Islet precursor cell (in vitro differentiated cells): ENCODE results near the gene THADA.
"Not testable (repeated sequence)": the region's sequence is repeated elsewhere in the genome, so short reads cannot be mapped to it uniquely, and the experiment has no call there.

Experiments
- DNase-seq: peaks from one replicate; pipeline ENCODE4 v3.0.0-alpha.2; 2018

THADA gene

DNA sequence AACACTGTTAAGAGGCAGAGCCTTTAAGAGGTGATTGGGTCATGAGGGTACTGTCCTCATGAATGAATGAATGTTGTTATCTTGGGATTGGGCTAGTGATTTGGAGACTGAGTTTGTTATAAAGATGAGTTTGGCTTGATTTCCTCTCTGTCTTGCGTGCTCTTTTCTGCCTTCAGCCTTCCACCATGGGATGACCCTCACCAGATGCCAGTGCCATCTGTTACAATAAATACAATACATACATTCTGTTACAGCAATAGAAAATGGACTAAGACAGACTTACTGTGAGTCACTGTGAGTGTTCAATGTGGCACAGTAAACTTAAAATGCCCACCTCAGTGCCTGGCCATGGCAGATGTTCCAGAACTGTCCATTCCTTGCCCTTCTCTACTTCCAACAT, 274.4 kb downstream of the THADA start:
- DNase-seq, result no peak

GRCh38 chr2:43319541-43319940, 276.3 kb downstream of the THADA start:
- no peak for DNase-seq

- no peak for DNase-seq
Measured at GRCh38 chr2:43318791-43319190, 277.0 kb downstream of the THADA start.

GRCh38 chr2:43317680-43318079, 278.2 kb downstream of the THADA start:
- no peak for DNase-seq

- no peak for DNase-seq
Measured at GRCh38 chr2:43317194-43317593, 278.6 kb downstream of the THADA start.

GRCh38 chr2:43315482-43315881, 280.4 kb downstream of the THADA start:
- no peak for DNase-seq

GRCh38 chr2:43314299-43314927, 281.4 kb downstream of the THADA start:
- peak; percentile 7 for DNase-seq

GRCh38 chr2:43313642-43314017, 282.2 kb downstream of the THADA start:
- peak; percentile 31 for DNase-seq

GRCh38 chr2:43312755-43313641, 282.8 kb downstream of the THADA start:
- no peak for DNase-seq

DNA sequence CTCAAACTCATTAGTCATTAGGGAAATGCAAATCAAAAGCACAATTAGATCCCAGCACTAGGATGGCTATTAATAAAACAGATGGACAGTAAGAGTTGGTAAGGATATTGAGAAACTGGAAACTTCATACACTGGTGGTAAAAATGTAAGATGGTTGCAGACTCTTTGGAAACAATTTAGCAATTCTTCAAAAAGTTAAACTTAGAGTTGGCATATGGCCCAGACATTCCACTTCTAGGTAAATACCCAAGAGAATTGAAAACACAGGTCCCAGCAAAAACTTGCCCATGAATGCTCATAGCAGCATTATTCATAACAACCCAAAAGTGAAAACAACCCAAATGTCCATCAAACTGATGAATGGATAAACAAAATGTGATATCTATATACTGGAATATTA, 284.6 kb downstream of the THADA start:
- no peak for DNase-seq

DNA sequence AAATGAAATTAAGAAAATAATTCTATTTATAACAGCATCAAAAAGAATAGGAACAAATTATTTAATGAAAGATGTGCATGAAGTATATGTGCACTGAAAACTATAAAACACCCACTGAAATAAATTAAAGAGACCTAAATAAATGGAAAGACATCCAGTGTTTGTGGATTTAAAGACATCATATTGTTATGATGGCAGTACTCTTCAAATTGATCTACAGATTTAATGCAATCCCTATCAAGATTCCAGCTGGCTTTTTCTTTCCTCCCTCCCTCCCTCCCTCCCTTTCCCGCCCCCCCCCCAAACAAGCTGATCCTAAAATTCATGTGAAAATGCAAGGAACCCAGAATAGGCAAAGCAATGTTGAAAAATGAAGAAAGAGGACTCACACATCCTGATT, 285.9 kb downstream of the THADA start:
- DNase-seq, result no peak

DNA sequence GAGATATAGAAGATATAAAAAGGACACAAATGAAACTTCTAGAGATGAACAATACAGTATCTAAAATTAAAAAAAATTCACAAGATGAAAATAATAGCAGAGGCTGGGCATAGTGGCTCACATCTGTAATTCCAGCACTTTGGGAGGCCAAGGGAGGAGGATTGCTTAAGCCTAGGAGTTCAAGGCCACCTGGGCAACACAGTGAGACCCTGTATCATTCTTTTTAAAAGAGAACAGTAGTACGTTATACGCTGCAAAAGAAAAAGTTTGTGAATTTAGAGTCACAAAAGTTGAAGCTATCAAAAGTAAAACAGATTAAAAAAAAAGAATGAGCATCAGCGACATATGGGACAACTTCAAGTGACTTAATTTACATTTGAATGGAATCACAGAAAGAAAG, 287.9 kb downstream of the THADA start:
- DNase-seq, result no peak

DNA sequence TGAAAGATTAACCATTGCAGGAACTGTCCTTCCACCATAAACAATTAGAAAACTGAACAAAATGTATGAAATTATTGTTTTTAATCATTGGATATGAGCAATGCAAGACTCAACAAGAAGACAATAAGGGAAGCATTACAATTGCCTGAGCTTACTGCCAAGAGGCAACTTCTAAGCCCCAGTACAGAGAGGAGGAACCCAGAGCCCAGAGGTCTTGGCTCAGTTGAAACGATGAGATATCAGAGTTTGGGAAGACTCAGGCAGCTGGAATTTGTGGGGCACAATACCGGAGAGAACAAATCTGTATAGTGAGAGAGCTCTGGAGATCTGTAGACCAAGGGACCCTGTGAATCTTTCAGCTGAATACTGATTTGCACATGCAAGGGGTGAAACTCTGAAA, 288.8 kb downstream of the THADA start:
- DNase-seq, result no peak

DNA sequence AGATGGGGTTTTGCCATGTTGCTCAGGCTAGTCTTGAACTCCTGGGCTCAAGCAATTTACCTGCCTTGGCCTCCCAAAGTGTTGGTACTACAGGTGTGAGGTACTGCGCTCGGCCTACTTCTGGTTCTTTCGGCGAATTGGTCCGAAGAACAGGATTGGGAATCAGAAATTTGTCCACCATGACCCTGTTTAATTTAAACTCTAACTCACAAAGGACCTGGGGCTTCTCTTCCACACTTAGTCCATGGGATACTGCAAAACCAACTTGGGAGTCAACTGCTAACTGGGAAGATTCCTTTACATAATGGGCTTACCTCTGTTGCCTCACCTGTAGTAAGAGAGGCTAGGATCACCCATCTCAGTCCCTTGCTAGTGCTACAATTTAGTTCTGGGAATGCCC, 289.6 kb downstream of the THADA start:
- no peak for DNase-seq

DNA sequence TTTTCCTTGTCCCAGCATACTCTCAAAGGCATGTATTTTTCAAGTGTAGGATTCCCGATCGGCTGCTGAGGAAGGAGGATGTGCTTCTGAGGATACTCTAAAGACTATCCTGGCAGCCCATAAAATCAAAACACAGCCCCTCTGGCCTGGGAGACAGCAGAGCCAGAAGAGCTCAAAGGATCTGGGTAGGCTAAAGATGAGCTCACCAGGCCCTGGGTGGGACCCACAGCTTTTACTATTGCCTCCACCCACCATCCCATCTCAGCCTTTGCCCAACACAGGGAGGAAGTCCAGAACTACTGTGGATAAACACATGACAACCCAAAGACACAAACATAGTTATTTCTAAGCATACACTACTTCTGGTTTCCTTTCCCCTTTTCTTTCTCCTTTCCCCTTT, 290.3 kb downstream of the THADA start:
- peak; percentile 63 for DNase-seq

- DNase-seq, result no peak
Measured at GRCh38 chr2:43305012-43305411, 290.8 kb downstream of the THADA start.

DNA sequence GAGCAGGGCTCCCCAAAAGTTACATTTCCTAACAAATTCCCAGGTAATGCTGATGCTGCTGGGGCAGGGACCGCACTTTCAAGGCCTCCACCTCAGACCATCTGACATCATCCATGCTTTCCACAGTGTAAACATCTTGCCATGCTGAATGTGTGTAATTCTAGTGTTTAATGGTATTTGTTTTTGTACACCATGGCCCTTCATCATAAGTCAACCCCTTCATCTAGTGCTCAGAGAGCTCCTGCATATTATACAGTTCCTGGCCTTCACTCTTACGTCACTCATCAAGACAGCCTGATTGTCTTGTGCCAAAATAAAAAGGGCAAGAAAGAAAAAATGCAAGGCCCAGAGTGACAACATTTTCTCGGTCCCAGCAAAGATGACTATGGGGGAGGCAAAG, 291.9 kb downstream of the THADA start:
- no peak for DNase-seq

DNA sequence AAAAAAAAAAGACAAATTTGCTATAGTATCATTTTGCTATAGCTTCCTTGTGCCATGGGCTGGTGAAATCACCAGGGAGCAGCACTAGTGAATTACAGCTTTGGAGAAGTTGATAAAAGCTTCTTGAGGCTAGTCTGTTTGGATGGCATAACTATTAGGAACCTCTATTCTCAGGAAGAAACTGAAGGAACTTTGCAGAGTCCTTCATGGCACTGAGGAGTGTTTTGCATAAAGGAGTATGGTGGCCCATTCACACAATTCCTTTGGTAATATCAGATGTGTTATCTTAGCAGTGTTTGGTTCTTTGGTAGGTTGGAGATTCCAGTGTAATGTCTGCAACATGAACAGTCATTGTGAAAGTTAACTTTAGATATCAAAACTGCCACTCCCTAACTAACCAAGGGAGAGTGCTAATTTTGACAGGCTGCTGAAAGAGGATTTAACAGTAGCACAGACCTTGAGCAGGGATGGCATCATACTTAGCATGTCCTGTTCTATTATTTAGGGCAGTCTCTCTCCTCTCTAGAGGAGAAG, 292.8 kb downstream of the THADA start:
- DNase-seq, result no peak

DNA sequence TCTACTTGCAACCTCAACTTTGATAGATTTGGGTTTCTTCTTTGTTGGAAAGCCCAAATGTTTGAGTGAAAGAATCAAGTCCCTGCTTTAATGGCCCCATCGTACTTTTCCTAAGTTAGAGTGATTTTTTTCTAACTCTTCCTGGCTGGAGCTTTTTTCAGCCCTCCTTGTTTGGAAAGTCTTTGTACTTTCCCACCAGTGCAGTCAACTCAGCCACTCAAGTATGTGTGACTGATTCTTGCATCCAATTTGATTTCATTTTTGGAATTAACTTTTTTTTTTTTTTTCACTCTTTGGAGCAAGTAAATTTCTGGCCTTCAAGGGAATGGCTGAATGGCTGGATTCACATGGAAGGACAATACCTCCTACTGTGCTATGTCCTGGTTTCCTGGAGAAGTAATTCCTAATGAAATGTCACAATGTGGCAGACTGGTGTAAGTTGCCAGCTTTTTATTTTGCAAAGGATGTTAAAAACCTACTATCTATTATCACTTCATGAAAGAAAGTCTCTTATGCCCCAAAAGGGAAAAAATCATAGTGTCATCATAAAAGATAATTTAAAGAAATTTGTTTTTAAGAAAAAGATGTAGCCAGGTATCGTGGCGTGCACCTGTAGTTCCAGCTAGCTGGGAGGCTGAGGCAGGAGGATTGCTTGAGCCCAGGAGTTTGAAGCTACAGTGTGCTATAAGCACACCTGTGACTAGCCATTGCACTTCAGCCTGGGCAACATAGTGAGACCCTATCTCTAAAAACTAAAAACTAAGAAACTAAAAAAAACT, 293.5 kb downstream of the THADA start:
- no peak for DNase-seq

- no peak for DNase-seq
Measured at GRCh38 chr2:43300781-43301583, 294.9 kb downstream of the THADA start.

DNA sequence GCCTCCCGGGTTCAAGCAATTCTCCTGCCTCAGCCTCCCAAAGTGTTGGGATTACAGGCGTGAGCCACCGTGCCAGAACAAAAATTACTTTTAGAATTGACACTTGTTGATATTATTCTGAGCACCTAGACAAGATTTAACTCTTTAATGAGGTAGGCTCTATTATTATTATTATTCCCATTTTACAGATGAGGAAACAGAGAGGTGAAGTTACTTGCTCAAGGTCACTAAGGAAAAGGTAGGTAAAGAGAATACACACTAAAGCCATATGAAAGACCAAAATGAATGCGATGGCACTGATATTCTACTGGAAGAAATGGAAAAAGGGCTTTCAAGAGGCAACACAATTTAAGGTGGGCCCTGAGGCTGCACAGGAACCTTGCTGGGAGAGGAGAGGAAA, 295.6 kb downstream of the THADA start:
- no peak for DNase-seq

DNA sequence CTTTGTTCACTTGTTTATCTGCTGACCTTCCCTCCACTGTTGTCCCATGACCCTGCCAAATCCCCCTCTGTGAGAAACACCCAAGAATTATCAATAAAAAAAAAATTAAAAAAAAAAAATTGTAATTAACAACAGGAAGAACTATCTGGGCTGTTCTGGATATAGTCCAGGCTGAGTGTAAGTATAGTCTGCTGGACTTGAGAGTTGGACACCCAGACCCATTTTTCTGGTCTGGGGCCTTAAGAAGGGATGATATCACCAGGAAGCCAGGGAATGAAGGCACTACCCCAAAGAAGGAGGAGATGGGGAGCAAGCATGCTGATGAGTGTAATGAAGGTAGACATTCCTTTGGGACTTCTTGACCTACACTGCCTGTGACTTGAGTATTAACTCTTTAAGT, 297.3 kb downstream of the THADA start:
- no peak for DNase-seq

GRCh38 chr2:43297740-43298139, 298.1 kb downstream of the THADA start:
- not testable (repeated sequence) for DNase-seq
